H1 (cell line): Measurements from ENCODE around the gene ADGRB3. TPM values are rescaled to one million over a fixed set of nuclear protein-coding genes. Genes with fewer than 3 reads are reported as not detected.

Experiments used
- CTCF ChIA-PET: fragments of 300-600 bp; sonication (Branson Sonifier 250); formaldehyde crosslinking; loops from one replicate; lab custom pipeline; 2021; ENCODE audit not compliant: partially characterized antibody; lab: Charles Lee
- POLR2A ChIA-PET: fragments of 300-600 bp; sonication (Branson Sonifier 250); formaldehyde crosslinking; loops from one replicate; lab custom pipeline; 2021; ENCODE audit warnings: inconsistent platforms; ENCODE audit not compliant: partially characterized antibody; lab: Charles Lee
- DNase-seq, 2 experiments: peaks; one replicate each; pipeline versions ENCODE4 v3.0.0 to v3.0.0-alpha.2; 2010 to 2022; ENCODE audit warnings: low spot score in 2 of 2, low read depth in 1 of 2, mixed read lengths in 1 of 2
- FAIRE-seq: peaks from 2 replicates; lab custom pipeline; 2011; peaks lifted over from hg19 to GRCh38; lab: Jason Lieb, UNC
- H2AFZ ChIP-seq: 2 replicates; pipeline ENCODE4 v1.8.1; 2012; ENCODE audit warnings: low read length, inconsistent platforms
- H2AK5ac ChIP-seq: 2 replicates; pipeline ENCODE4 v1.6.1; 2013; ENCODE audit warnings: low read depth, low read length
- H2BK120ac ChIP-seq: replicated peaks from 2 replicates; pipeline ENCODE3; 2013; ENCODE audit warnings: low read depth, low read length, inconsistent platforms
- H2BK12ac ChIP-seq: 2 replicates; pipeline ENCODE4 v1.6.1; 2013; ENCODE audit warnings: low read depth, low read length
- H2BK15ac ChIP-seq: 2 replicates; pipeline ENCODE4 v1.6.1; 2013; ENCODE audit warnings: low read length
- H2BK20ac ChIP-seq: 2 replicates; pipeline ENCODE4 v1.6.1; 2013; ENCODE audit warnings: low read length
- H2BK5ac ChIP-seq: 2 replicates; pipeline ENCODE4 v1.6.1; 2013; ENCODE audit warnings: low read depth, low read length
- H3K14ac ChIP-seq: 2 replicates; pipeline ENCODE4 v1.6.1; 2013; ENCODE audit warnings: inconsistent platforms; ENCODE audit not compliant: insufficient read length
- H3K18ac ChIP-seq: 2 replicates; pipeline ENCODE4 v1.6.1; 2013; ENCODE audit warnings: low read length; ENCODE audit errors: extremely low read depth
- H3K23ac ChIP-seq: 2 replicates; pipeline ENCODE4 v1.6.1; 2013; ENCODE audit warnings: inconsistent platforms; ENCODE audit not compliant: insufficient read length
- H3K23me2 ChIP-seq: 2 replicates; pipeline ENCODE4 v1.6.1; 2013; ENCODE audit warnings: low read depth, low read length
- H3K27ac ChIP-seq: 2 replicates; pipeline ENCODE4 v1.6.1; 2011; ENCODE audit warnings: low read depth, low read length, inconsistent platforms
- H3K27me3 ChIP-seq, 4 experiments: replicated peaks in 1 of 4; 1 replicate in 1 of 4; 2 replicates in 3 of 4; pipeline versions ENCODE4 v1.6.1 to v1.8.1; 2011 to 2013; ENCODE audit warnings: low read length in 3 of 4, mild to moderate bottlenecking in 3 of 4, inconsistent platforms in 2 of 4, mixed read lengths in 2 of 4, moderate library complexity in 1 of 4; ENCODE audit not compliant: control insufficient read depth in 3 of 4, insufficient read depth in 3 of 4; ENCODE audit errors: extremely low read depth in 1 of 4
- H3K36me3 ChIP-seq, 4 experiments: 2 replicates each; pipeline versions ENCODE4 v1.6.1 to v1.8.1; 2011 to 2013; ENCODE audit warnings: mild to moderate bottlenecking in 4 of 4, low read length in 3 of 4, moderate library complexity in 2 of 4, control low read depth in 1 of 4, inconsistent platforms in 1 of 4; ENCODE audit not compliant: insufficient read depth in 4 of 4, control insufficient read depth in 2 of 4
- H3K4ac ChIP-seq: replicated peaks from 2 replicates; pipeline ENCODE3; 2013; ENCODE audit warnings: low read length, low read depth, mixed read lengths, inconsistent platforms; ENCODE audit not compliant: insufficient read length
- H3K4me1 ChIP-seq, 4 experiments: replicated peaks in 1 of 4; 1 replicate in 1 of 4; 2 replicates in 3 of 4; pipeline versions ENCODE4 v1.6.1 to v1.8.1; 2011 to 2013; ENCODE audit warnings: low read length in 3 of 4, inconsistent platforms in 2 of 4, mixed read lengths in 1 of 4; ENCODE audit not compliant: insufficient read depth in 4 of 4, control insufficient read depth in 3 of 4
- H3K4me2 ChIP-seq, 2 experiments: 2 replicates each; pipeline versions ENCODE4 v1.6.1 to v1.8.1; 2011 to 2013; ENCODE audit warnings: low read depth in 2 of 2, low read length in 2 of 2, control low read depth in 1 of 2, inconsistent platforms in 1 of 2, mild to moderate bottlenecking in 1 of 2; ENCODE audit not compliant: insufficient read depth in 1 of 2
- H3K4me3 ChIP-seq, 4 experiments: fragments of 200-600, 300-600 bp in 1 of 4; sonication (generic), shearing (Covaris generic), sonication (Bioruptor Twin) in 1 of 4; 2 replicates each; pipeline versions ENCODE4 v1.5.1 to v1.8.1; 2011 to 2016; ENCODE audit warnings: low read length in 4 of 4, low read depth in 3 of 4, control low read depth in 2 of 4, inconsistent platforms in 2 of 4, mild to moderate bottlenecking in 2 of 4, mixed read lengths in 1 of 4, moderate library complexity in 1 of 4; ENCODE audit not compliant: insufficient read depth in 2 of 4; ENCODE audit errors: extremely low read depth in 1 of 4
- H3K56ac ChIP-seq: replicated peaks from 2 replicates; pipeline ENCODE3; 2013; ENCODE audit warnings: low read depth, mild to moderate bottlenecking, mixed read lengths, low read length, inconsistent platforms; ENCODE audit not compliant: insufficient read length
- H3K79me1 ChIP-seq: 2 replicates; pipeline ENCODE4 v1.6.1; 2013; ENCODE audit warnings: low read depth, low read length, control low read depth
- H3K79me2 ChIP-seq, 2 experiments: 2 replicates each; pipeline versions ENCODE4 v1.6.1 to v1.8.1; 2012 to 2013; ENCODE audit warnings: low read length in 2 of 2, mild to moderate bottlenecking in 2 of 2, inconsistent platforms in 1 of 2; ENCODE audit not compliant: insufficient read depth in 2 of 2, control insufficient read depth in 1 of 2
- H3K9ac ChIP-seq, 4 experiments: replicated peaks in 1 of 4; 1 replicate in 1 of 4; 2 replicates in 3 of 4; pipeline versions ENCODE4 v1.6.1 to v1.8.1; 2011 to 2013; ENCODE audit warnings: low read depth in 3 of 4, low read length in 3 of 4, control low read depth in 2 of 4, mild to moderate bottlenecking in 2 of 4, moderate library complexity in 2 of 4, inconsistent platforms in 1 of 4; ENCODE audit errors: extremely low read depth in 1 of 4
- H3K9me3 ChIP-seq, 2 experiments: 2 replicates each; pipeline versions ENCODE4 v1.6.1 to v1.8.1; 2012 to 2013; ENCODE audit warnings: mild to moderate bottlenecking in 2 of 2, moderate library complexity in 2 of 2, control low read depth in 1 of 2, inconsistent platforms in 1 of 2, low read depth in 1 of 2, low read length in 1 of 2, mixed read lengths in 1 of 2; ENCODE audit not compliant: insufficient read depth in 2 of 2
- H4K20me1 ChIP-seq, 2 experiments: replicated peaks in 1 of 2; 2 replicates each; pipeline versions ENCODE3 to v1.8.1; 2011 to 2013; ENCODE audit warnings: inconsistent platforms in 2 of 2, low read length in 2 of 2, mild to moderate bottlenecking in 1 of 2; ENCODE audit not compliant: insufficient read depth in 2 of 2, control insufficient read depth in 1 of 2
- H4K5ac ChIP-seq: 2 replicates; pipeline ENCODE4 v1.6.1; 2013; ENCODE audit warnings: low read length, low read depth, mixed read lengths, inconsistent platforms; ENCODE audit not compliant: insufficient read length
- H4K8ac ChIP-seq: 2 replicates; pipeline ENCODE4 v1.8.0; 2013; ENCODE audit warnings: mild to moderate bottlenecking, moderate library complexity, low read length, inconsistent platforms; ENCODE audit not compliant: insufficient read depth; ENCODE audit errors: extremely low read depth
- H4K91ac ChIP-seq: replicated peaks from 2 replicates; pipeline ENCODE3; 2013; ENCODE audit warnings: low read length, mixed read lengths, inconsistent platforms; ENCODE audit not compliant: insufficient read length
- ASH2L ChIP-seq: fragments of 200-600, 300-600 bp; sonication (generic); IDR thresholded peaks from one replicate; pipeline ENCODE4 v1.7.1; 2017; ENCODE audit warnings: low read length
- BACH1 ChIP-seq: IDR thresholded peaks from 2 replicates; pipeline ENCODE4 v1.6.1; 2012; ENCODE audit warnings: low read length, improper control_type of control experiment
- CHD2 ChIP-seq: IDR thresholded peaks from 2 replicates; pipeline ENCODE4 v1.6.1; 2012; ENCODE audit warnings: low read length, improper control_type of control experiment
- E2F6 ChIP-seq: IDR thresholded peaks from 2 replicates; pipeline ENCODE4 v1.6.1; 2012; ENCODE audit warnings: inconsistent platforms
- GABPA ChIP-seq: IDR thresholded peaks from 2 replicates; pipeline ENCODE4 v1.6.1; 2011; ENCODE audit warnings: mild to moderate bottlenecking, low read length, moderate library complexity, borderline replicate concordance; ENCODE audit not compliant: insufficient read depth
- HDAC6 ChIP-seq: IDR thresholded peaks from one replicate; pipeline ENCODE4 v1.7.1; 2012; ENCODE audit warnings: low read depth, mild to moderate bottlenecking, inconsistent platforms, low read length, moderate library complexity
- PHF8 ChIP-seq: fragments of 200-600 bp; sonication (generic); conservative IDR thresholded peaks from 2 replicates; pipeline ENCODE4 v1.7.1; 2012; ENCODE audit warnings: low read depth, mild to moderate bottlenecking, inconsistent platforms, low read length, moderate library complexity
- POLR2A ChIP-seq, 2 experiments: IDR thresholded peaks; 1 replicate in 1 of 2; 2 replicates in 1 of 2; pipeline ENCODE4 v1.6.1; 2011; ENCODE audit warnings: low read depth in 2 of 2, low read length in 2 of 2, mild to moderate bottlenecking in 2 of 2; ENCODE audit errors: control extremely low read depth in 1 of 2
- POU5F1 ChIP-seq: IDR thresholded peaks from 2 replicates; pipeline ENCODE4 v1.6.1; 2011; ENCODE audit warnings: low read depth, mild to moderate bottlenecking, low read length, moderate library complexity
- SIN3A ChIP-seq, 2 experiments: IDR thresholded peaks in 1 of 2; conservative IDR thresholded peaks in 1 of 2; 2 replicates each; pipeline ENCODE4 v1.6.1; 2011 to 2012; ENCODE audit warnings: low read length in 2 of 2, improper control_type of control experiment in 1 of 2, low read depth in 1 of 2, mild to moderate bottlenecking in 1 of 2
- SP1 ChIP-seq: IDR thresholded peaks from 2 replicates; pipeline ENCODE4 v1.6.1; 2011; ENCODE audit warnings: low read depth, low read length
- SUZ12 ChIP-seq: fragments of 200-600 bp; sonication (generic); IDR thresholded peaks from 2 replicates; pipeline ENCODE4 v1.6.1; 2012; ENCODE audit warnings: mild to moderate bottlenecking, inconsistent platforms, low read length, moderate library complexity, mixed read lengths
- TAF1 ChIP-seq: IDR thresholded peaks from 2 replicates; pipeline ENCODE4 v1.6.1; 2011; ENCODE audit warnings: mild to moderate bottlenecking, low read depth, low read length
- TBP ChIP-seq: IDR thresholded peaks from 2 replicates; pipeline ENCODE4 v1.6.1; 2011; ENCODE audit warnings: low read depth, low read length, improper control_type of control experiment
- polyA plus RNA-seq, 7 experiments: library from polyadenylated mRNA; depleted of rRNA in 3 of 7; stranded (reverse) in 5 of 7; unstranded in 2 of 7; fragments of >200 nt in 5 of 7; fragments of 200-250 nt in 2 of 7; gene quantifications; 1 replicate in 5 of 7; 2 replicates in 1 of 7; 4 replicates in 1 of 7; pipeline versions ENCODE4 v1.2.1 to v1.2.3, GENCODE V29; 2011 to 2013; ENCODE audit warnings: missing spikeins in 2 of 7, mixed read lengths in 2 of 7
- total RNA-seq: library from RNA; stranded (reverse); fragmentation: NEBNext Ultra II Directional; extraction: Animal tissue kit (Norgen Biotek cat#: 25700); gene quantifications from 2 replicates; pipeline ENCODE4 v1.2.1, GENCODE V29; 2021

ADGRB3 gene
- total and polyA plus RNA-seq, 2 of the 8 experiments (the other 6 are each of a cell fraction or from before 2014, with no cell fraction given), result 0.35 to 1.2 TPM

GRCh38 chr6:68834551-68834950 lies 199.5 kb downstream of the ADGRB3 start (continued):
- TF ChIP-seq POU5F1, result no peak

DNA sequence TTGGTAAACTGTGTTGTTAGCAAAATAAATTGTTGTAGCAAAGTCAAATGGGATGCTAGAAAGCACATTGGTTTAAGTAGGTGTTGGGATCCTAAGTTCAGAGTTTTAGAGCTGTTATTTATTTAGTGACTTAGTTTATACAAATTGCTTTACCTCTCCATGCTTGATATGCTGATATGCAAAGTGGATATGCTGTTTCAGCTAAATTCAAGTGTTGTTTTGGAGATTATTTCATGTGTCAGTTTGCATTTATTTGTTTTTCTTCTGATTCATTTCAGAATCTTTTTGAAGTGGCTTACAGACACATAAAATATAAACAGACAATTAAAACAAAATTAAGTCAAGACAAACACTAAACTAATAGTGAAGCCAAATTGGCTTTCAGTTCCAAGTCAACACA lies 203.5 kb downstream of the ADGRB3 start:
- H3K27ac ChIP-seq, result no peak overlapping the region
- H4K91ac ChIP-seq, result no peak overlapping the region
- H3K9me3 ChIP-seq, result no peaks in the 10 kb centered on the region
- H4K20me1 ChIP-seq, result no peaks in the 10 kb centered on the region
- H3K4me2 ChIP-seq, result no peak overlapping the region
- no peak overlapping the region for H2BK20ac ChIP-seq
- no peak overlapping the region for H2BK15ac ChIP-seq
- H3K9ac ChIP-seq, result no peak overlapping the region
- H3K23me2 ChIP-seq, result no peaks in the 10 kb centered on the region
- ChIA-PET CTCF (interaction anchor here (0.8 to 4.3 kb wide), 3 partner anchors 121 to 199 kb away, joined by 3 to 15 read pairs (median 4); no protein-coding TSS in a partner anchor), POLR2A (no interaction called here)
- H3K36me3 ChIP-seq, result no peaks in the 10 kb centered on the region
- H2BK12ac ChIP-seq, result no peak overlapping the region
- no peak overlapping the region for H2BK5ac ChIP-seq
- no peak overlapping the region for H3K4ac ChIP-seq
- FAIRE-seq (no peak), DNase-seq (no peak)
- H3K18ac ChIP-seq, result no peak overlapping the region
- H2BK120ac ChIP-seq, result no peak overlapping the region
- H3K79me1 ChIP-seq, result no peaks in the 10 kb centered on the region
- no peak overlapping the region for H3K4me3 ChIP-seq
- no peak overlapping the region for H3K23ac ChIP-seq
- H3K79me2 ChIP-seq, result no peaks in the 10 kb centered on the region
- no peak overlapping the region for H3K56ac ChIP-seq
- no peaks in the 10 kb centered on the region for H3K4me1 ChIP-seq
- no peak overlapping the region for H2AFZ ChIP-seq
- H4K8ac ChIP-seq, result no peak overlapping the region
- H2AK5ac ChIP-seq, result no peak overlapping the region
- peaks cover 0 to 1% (median 0%) of the 10 kb centered on the region in 4 experiments; a peak in 1 of 7 replicates for H3K27me3 ChIP-seq
- no peak overlapping the region for H3K14ac ChIP-seq
- no peak overlapping the region for H4K5ac ChIP-seq
- TF ChIP-seq PHF8 (no peak), ASH2L (no peak), TAF1 (no peak), SUZ12 (no peak), SIN3A (conservative IDR thresholded peaks at IDR 0.05 in 1 of 2, IDR thresholded peaks at IDR 0.05 in 1 of 2; ENCODE audit: low read depth in 1 of 2, low read length in 2 of 2) (no peak), GABPA (no peak), POU5F1 (no peak), CHD2 (no peak), POLR2A (IDR thresholded peaks at IDR 0.05; ENCODE audit: control extremely low read depth in 1 of 2, low read depth in 2 of 2, low read length in 2 of 2) (no peak), TBP (no peak), SP1 (no peak), BACH1 (no peak), E2F6 (no peak), HDAC6 (no peak)
